Measurements from ENCODE around the gene DACT1.

Gene DACT1

GRCh38 chr14:58617619-58618018 is 20.1 kb upstream of the DACT1 start:
- no peak for TF ChIP-seq REST (IDR thresholded peaks at IDR 0.05; ENCODE audit: insufficient read depth in 1 of 2, low read depth in 2 of 2, low read length in 2 of 2)
- no peak for TF ChIP-seq POLR2AphosphoS5 (IDR thresholded peaks at IDR 0.05; ENCODE audit: low read depth, low read length)
- TF ChIP-seq FOXP2 (optimal IDR thresholded peaks at IDR 0.05; ENCODE audit: borderline replicate concordance, extremely low read depth, extremely low read length, insufficient read depth) = no peak
- no peak for TF ChIP-seq TAF1 (IDR thresholded peaks at IDR 0.05; ENCODE audit: borderline replicate concordance, insufficient read depth, low read length)
- TF ChIP-seq SIN3A (IDR thresholded peaks at IDR 0.05; ENCODE audit: borderline replicate concordance, insufficient read depth, low read length) = no peak

GRCh38 chr14:58620011-58620410 is 17.8 kb upstream of the DACT1 start:
- TF ChIP-seq FOXP2 (optimal IDR thresholded peaks at IDR 0.05; ENCODE audit: borderline replicate concordance, extremely low read depth, extremely low read length, insufficient read depth) (no peak), TAF1 (IDR thresholded peaks at IDR 0.05; ENCODE audit: borderline replicate concordance, insufficient read depth, low read length) (no peak)

- TF ChIP-seq SIN3A (IDR thresholded peaks at IDR 0.05; ENCODE audit: borderline replicate concordance, insufficient read depth, low read length) (no peak), FOXP2 (optimal IDR thresholded peaks at IDR 0.05; ENCODE audit: borderline replicate concordance, extremely low read depth, extremely low read length, insufficient read depth) (no peak), TAF1 (IDR thresholded peaks at IDR 0.05; ENCODE audit: borderline replicate concordance, insufficient read depth, low read length) (no peak), REST (IDR thresholded peaks at IDR 0.05; ENCODE audit: insufficient read depth in 1 of 2, low read depth in 2 of 2, low read length in 2 of 2) (no peak), POLR2AphosphoS5 (IDR thresholded peaks at IDR 0.05; ENCODE audit: low read depth, low read length) (no peak)
These were observed 12.3 kb upstream of the DACT1 start for GRCh38 chr14:58625438-58625837.

GRCh38 chr14:58626431-58626831 is 11.3 kb upstream of the DACT1 start:
- TF ChIP-seq POLR2AphosphoS5 (IDR thresholded peaks at IDR 0.05; ENCODE audit: low read depth, low read length) = peak; percentile 47; the same call in 1 of the 2 replicates
- no peak for TF ChIP-seq FOXP2 (optimal IDR thresholded peaks at IDR 0.05; ENCODE audit: borderline replicate concordance, extremely low read depth, extremely low read length, insufficient read depth)
- no peak for TF ChIP-seq SIN3A (IDR thresholded peaks at IDR 0.05; ENCODE audit: borderline replicate concordance, insufficient read depth, low read length)

GRCh38 chr14:58628406-58628805 is 9.4 kb upstream of the DACT1 start:
- TF ChIP-seq TAF1 (IDR thresholded peaks at IDR 0.05; ENCODE audit: borderline replicate concordance, insufficient read depth, low read length) (no peak), POLR2AphosphoS5 (IDR thresholded peaks at IDR 0.05; ENCODE audit: low read depth, low read length) (no peak), REST (IDR thresholded peaks at IDR 0.05; ENCODE audit: insufficient read depth in 1 of 2, low read depth in 2 of 2, low read length in 2 of 2) (no peak), FOXP2 (optimal IDR thresholded peaks at IDR 0.05; ENCODE audit: borderline replicate concordance, extremely low read depth, extremely low read length, insufficient read depth) (no peak), SIN3A (IDR thresholded peaks at IDR 0.05; ENCODE audit: borderline replicate concordance, insufficient read depth, low read length) (no peak)

- TF ChIP-seq FOXP2 (optimal IDR thresholded peaks at IDR 0.05; ENCODE audit: borderline replicate concordance, extremely low read depth, extremely low read length, insufficient read depth) = no peak
- no peak for TF ChIP-seq POLR2AphosphoS5 (IDR thresholded peaks at IDR 0.05; ENCODE audit: low read depth, low read length)
- TF ChIP-seq SIN3A (IDR thresholded peaks at IDR 0.05; ENCODE audit: borderline replicate concordance, insufficient read depth, low read length) = no peak
- no peak for TF ChIP-seq TAF1 (IDR thresholded peaks at IDR 0.05; ENCODE audit: borderline replicate concordance, insufficient read depth, low read length)
- no peak for TF ChIP-seq REST (IDR thresholded peaks at IDR 0.05; ENCODE audit: insufficient read depth in 1 of 2, low read depth in 2 of 2, low read length in 2 of 2)
These were observed 8.5 kb upstream of the DACT1 start for GRCh38 chr14:58629281-58629680.
